ENCODE results near the gene MAD1L1. TPM values are rescaled to one million over a fixed set of nuclear protein-coding genes. Genes with fewer than 3 reads are reported as not detected.

The MAD1L1 gene
- polyA plus RNA-seq, 1 experiment: 32.0 TPM

DNA sequence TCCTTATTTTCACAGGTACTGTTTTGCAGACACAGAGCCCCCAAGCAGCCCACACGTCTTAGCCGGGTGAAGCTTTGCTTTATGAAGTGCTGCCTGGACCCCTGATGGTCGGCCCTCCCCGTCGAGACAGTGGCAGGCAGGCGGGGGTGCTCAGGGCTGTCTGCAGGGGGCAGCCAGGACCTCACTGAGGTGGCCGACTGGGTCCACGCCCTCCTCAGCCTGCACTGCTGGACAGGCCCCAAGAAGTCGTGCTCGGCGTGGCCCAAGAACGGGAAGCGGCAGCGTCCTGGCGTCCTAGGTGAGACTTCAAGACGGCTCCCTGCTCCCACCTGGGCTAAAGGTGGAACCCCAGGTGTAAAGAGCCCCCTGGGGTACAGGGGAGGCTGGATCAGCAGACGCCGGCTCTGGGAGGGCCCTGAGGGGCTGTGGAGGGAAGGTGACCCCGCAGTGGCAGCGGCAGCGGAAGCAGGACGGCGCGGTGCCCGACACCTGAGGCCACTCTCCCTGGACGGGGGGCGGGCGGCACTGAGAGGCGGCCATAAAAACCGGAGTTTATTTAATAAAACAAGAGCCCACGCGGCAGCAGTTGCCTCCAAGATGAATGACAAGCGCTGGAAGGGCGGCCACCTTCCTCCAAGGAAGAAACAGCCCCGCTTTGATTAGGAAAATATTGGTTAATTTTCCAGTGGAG lies 383.2 kb downstream of the MAD1L1 start:
- Histone ChIP-seq H3K4me3 (ENCODE audit: low read depth, low read length) (no peak overlapping the region), H3K27me3 (ENCODE audit: control insufficient read depth, insufficient read depth, low read length) (no peaks in the 10 kb centered on the region), H3K36me3 (ENCODE audit: control insufficient read depth, insufficient read depth, low read length) (no peaks in the 10 kb centered on the region)
- no peak for DNase-seq (ENCODE audit: low read depth)
- POLR2A ChIA-PET: no interaction called here
- CTCF ChIA-PET: no interaction called here
- TF ChIP-seq, protein P1, sequence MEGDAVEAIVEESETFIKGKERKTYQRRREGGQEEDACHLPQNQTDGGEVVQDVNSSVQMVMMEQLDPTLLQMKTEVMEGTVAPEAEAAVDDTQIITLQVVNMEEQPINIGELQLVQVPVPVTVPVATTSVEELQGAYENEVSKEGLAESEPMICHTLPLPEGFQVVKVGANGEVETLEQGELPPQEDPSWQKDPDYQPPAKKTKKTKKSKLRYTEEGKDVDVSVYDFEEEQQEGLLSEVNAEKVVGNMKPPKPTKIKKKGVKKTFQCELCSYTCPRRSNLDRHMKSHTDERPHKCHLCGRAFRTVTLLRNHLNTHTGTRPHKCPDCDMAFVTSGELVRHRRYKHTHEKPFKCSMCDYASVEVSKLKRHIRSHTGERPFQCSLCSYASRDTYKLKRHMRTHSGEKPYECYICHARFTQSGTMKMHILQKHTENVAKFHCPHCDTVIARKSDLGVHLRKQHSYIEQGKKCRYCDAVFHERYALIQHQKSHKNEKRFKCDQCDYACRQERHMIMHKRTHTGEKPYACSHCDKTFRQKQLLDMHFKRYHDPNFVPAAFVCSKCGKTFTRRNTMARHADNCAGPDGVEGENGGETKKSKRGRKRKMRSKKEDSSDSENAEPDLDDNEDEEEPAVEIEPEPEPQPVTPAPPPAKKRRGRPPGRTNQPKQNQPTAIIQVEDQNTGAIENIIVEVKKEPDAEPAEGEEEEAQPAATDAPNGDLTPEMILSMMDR (IDR thresholded peaks at IDR 0.05; ENCODE audit: insufficient read depth, low read depth, low read length): no peak

DNA sequence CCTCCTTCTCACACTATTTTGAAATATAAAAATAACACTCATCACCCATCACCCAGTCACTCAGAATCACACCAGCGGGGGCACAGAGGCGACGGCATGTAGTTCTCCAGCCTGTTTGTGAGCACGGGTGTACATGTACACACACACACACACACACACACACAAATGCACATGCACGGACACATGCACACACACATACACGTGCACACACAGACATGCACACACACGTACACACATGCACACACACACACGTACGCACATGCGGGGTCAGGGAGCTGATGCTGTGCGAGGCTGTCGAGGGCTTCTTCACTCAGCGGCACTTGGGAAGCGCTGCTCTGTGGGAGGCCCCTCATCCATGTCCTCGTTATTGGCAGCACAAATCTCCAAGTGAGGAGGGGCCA lies 383.8 kb downstream of the MAD1L1 start:
- TF ChIP-seq, protein P1 (IDR thresholded peaks at IDR 0.05; ENCODE audit: insufficient read depth, low read depth, low read length): no peak
- Histone ChIP-seq H3K4me3 (ENCODE audit: low read depth, low read length) (no peak overlapping the region), H3K36me3 (ENCODE audit: control insufficient read depth, insufficient read depth, low read length) (no peaks in the 10 kb centered on the region), H3K27me3 (ENCODE audit: control insufficient read depth, insufficient read depth, low read length) (no peaks in the 10 kb centered on the region)
- no peak for DNase-seq (ENCODE audit: low read depth)
- ChIA-PET POLR2A (no interaction called here), CTCF (no interaction called here)

DNA sequence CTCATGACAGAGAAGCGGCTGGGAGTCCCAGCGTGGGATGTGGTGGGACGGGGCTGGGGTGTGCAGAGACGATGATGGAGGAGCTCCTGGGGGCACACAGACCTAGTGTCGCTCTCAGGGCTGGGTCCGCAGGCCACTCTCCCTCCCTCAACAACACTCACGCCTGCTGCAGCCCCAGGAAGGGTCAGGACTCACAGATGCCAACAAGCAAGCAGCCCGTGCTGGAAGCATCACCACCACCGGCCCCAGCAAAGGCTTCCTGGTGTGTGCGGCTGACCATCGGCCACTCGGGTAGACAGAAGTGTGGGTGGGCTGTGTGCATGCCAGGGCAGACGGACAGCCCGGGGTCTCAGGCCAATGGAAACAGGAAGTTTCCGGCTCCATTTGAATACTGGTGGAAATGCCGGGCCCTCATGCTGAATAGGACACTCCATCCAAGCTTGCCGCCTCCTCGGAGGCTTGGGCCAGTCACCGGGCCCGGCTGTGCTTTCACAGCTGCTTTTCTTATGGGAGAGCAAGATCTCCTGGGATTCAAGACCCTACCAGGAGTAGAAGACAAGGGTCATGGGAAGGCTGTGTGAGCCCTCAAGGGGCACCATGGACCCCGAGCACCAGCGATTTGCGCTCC lies 384.6 kb downstream of the MAD1L1 start:
- Histone ChIP-seq H3K27me3 (ENCODE audit: control insufficient read depth, insufficient read depth, low read length) (no peaks in the 10 kb centered on the region), H3K4me3 (ENCODE audit: low read depth, low read length) (no peak overlapping the region), H3K36me3 (ENCODE audit: control insufficient read depth, insufficient read depth, low read length) (no peaks in the 10 kb centered on the region)
- POLR2A ChIA-PET: no interaction called here
- DNase-seq (ENCODE audit: low read depth): no peak
- CTCF ChIA-PET: no interaction called here
- TF ChIP-seq, protein P1 (IDR thresholded peaks at IDR 0.05; ENCODE audit: insufficient read depth, low read depth, low read length): no peak

DNA sequence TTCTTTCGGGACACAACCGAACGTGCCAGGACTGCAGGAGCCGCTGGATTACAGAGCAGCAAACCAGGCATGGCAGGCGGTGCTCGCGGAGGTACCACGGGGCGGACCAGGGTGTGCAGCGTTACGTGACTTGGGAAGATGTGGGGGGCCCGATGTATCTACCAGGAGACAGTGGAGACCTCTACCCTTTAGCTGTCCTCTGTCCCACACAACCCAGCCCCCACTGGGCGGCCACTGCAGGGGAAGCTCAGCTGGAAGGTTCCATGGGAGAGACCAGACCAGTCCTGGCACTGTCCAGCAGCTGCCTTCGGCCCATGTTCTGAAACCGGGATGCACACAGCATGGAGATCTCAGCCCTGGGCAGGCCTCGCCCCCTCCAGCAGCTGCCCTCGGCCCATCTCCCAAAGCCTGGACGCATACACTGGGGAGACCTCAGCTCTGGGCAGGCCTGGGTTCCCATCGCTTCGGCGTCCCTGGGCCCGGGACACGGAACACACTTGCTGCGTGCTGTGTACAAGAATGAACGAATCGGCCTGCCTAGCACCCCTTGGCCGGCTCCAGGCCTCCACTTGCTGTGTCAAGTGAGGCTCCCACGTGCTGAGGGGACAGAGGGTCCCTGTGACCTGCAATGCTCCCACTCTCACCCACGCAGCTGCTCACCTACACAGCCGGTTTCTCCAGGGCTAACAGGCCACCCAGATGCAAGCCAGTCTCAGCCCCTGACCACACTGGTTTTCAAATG lies 385.3 kb downstream of the MAD1L1 start:
- CTCF ChIA-PET: no interaction called here
- POLR2A ChIA-PET: no interaction called here
- no peak overlapping the region for H3K4me3 ChIP-seq (ENCODE audit: low read depth, low read length)
- no peaks in the 10 kb centered on the region for H3K36me3 ChIP-seq (ENCODE audit: control insufficient read depth, insufficient read depth, low read length)
- TF ChIP-seq, protein P1 (IDR thresholded peaks at IDR 0.05; ENCODE audit: insufficient read depth, low read depth, low read length): no peak
- no peaks in the 10 kb centered on the region for H3K27me3 ChIP-seq (ENCODE audit: control insufficient read depth, insufficient read depth, low read length)
- DNase-seq (ENCODE audit: low read depth): no peak

DNA sequence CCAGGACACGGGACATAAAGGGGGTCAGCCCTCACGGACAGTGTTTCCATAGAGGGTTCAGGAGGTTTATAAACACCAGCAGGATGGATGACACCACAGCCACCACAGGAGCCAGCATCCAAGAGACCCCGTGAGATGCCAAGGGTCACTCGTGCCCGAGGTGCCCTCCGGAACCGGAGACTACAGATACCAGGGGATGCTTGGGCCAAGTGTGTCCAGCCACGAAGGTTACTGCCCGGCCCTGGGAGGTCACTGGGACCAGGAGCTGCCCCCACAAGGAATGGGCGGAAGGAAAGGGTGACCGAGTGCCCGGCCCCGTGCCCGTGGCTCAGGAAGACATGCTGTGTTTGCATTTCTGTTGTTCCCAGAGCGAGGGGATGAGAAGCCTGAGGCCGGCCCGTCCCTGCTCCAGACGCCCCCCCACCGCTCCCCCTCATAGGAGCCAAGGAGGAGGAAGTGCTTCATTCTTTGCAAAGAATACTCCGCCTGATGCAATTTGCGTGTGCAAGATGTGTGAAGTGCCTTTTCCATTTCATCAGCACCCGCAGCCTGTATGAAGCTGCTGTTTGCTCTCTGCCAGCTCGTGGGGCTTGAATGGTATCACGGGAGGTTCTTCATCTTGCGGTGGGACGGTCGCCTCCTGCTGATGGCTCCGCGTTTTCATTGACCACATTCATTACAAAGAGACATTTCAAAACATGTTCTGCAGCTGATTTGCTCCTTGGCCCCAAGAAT lies 386.2 kb downstream of the MAD1L1 start:
- ChIA-PET POLR2A (no interaction called here), CTCF (interaction anchor here (1.3 to 1.4 kb wide), 2 partner anchors 16 to 76 kb away, joined by 3 read pairs; no protein-coding TSS in a partner anchor)
- DNase-seq (ENCODE audit: low read depth): no peak
- Histone ChIP-seq H3K36me3 (ENCODE audit: control insufficient read depth, insufficient read depth, low read length) (no peaks in the 10 kb centered on the region), H3K4me3 (ENCODE audit: low read depth, low read length) (no peak overlapping the region), H3K27me3 (ENCODE audit: control insufficient read depth, insufficient read depth, low read length) (no peaks in the 10 kb centered on the region)
- TF ChIP-seq, protein P1 (IDR thresholded peaks at IDR 0.05; ENCODE audit: insufficient read depth, low read depth, low read length): no peak
